Kidney tubule cell (primary cell): Measurements from ENCODE around the gene C14orf93.
A peak's percentile ranks its signal among the peaks of the same experiment; 100 is the strongest.

Experiments
- DNase-seq: peaks from one replicate; pipeline ENCODE4 v3.0.0-alpha.2; 2018; ENCODE audit warnings: low spot score

Gene C14orf93

DNA sequence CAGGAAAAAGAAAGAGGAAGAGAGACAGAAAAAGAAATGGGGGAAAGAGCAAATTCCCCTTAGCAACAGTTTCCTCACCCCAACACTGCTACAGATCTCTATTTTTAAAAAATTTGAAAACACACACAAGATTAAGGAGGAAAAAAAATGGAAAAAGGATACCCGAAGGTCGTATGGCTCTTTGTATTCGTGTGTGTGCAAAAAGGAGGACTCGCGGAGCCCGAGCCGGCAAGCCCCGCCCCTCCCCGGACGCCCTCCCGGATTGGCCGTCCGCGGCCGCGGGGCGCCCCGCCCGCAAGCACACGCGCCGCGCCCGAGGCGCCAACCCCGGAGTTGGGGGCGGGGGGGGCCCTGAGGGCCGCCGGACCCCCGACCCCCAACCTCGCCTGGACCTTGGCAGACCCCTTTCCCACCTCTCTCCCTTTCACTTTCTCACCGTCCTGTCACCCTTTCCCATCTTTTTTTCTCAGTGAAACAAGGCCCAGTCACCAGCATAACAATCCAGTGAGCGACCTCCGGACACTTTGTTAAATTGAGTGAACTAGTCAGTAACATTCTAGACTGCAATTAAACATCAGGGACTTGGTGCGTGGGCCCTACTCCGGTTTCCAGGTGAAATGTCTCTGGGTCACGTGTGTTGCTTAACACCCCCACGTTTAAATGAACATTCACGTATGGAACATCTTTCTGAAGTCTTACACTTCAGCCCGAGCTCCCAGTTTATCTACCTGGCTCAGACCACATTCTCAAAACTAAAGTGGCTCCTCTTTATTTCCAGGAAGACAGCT, at the start of gene C14orf93:
C14orf93 (minus strand) TSS at position 205 of the 788 bp plus-strand sequence. CDS start 11,120 bp downstream, outside the sequence.
- DNase-seq: peak; percentile 74

GRCh38 chr14:23058654-23059504, 48.9 kb upstream of the C14orf93 start:
- no peak for DNase-seq

DNA sequence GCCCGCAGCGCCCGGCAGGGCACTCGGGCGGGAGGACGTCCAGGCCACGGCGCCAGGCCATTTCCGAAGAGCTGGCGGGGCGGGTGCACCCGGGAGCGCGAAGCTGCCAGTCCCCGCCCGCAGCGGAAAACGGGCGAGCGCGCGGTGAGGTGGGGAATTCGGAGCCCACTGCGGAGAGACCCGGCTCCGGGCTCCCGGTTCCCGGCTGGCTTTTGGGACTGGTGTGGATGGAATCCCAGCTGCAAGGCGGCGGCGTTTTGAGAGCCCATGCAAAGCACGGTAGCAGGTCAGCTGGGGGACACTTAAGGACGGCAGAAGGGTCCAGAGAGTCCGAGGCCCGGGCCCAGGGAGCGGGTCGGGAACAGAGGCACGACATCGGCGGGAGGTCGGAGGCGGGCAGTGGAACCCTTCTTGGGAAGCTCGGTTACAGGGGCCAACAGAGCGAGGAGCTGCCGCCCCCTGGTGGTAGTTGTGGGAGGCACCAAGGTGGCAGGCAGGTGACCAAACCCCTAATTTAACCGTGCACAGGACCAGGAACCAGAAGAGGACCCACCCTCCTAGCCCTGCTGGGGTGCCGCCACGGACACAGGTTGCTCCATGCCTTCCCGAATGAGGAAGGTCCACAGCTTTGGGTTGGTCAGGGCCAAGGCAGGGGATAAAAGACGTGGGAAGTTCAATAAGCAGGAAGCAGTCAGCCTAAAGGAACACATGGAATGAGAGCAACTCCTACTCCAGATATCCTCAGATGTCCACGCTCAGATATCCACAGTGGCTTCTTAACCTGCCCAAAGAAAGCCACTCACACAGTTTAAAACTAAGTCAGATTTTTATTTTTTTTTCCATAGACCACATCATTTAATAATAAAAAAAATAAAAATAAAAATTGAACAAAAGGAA, 48.1 kb upstream of the C14orf93 start:
- peak; percentile 87 for DNase-seq

GRCh38 chr14:23056956-23057756, 47.2 kb upstream of the C14orf93 start, which contains the start of gene CDH24:
TSS of gene CDH24 (minus strand) at chr14:23057520. CDS start at chr14:23055733, 1,787 bp downstream.
- DNase-seq: peak; percentile 62

GRCh38 chr14:23056145-23056955, 46.4 kb upstream of the C14orf93 start:
- peak; percentile 77 for DNase-seq

- peak; percentile 45 for DNase-seq
Measured at GRCh38 chr14:23055621-23056144, 45.7 kb upstream of the C14orf93 start.

DNA sequence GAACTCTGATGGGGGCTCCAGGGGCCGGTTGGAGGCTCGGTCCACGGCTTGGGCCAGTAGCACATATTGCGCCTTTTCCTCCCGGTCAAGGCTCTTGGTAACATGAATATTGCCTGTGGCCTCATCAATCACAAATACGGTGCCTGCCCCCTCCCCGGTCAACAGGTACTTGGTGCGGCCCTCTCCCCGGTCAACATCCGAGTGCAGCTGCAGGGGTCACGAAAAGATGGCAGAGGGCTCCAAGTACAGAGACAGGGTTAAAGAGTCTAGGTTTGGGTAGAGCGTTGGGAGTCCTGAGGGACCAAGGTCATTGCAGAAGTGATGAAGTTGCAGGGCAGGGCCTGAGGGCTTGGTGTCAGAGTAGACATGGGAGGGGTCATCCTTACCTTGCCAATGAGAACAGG, 45.2 kb upstream of the C14orf93 start:
- DNase-seq: no peak

DNA sequence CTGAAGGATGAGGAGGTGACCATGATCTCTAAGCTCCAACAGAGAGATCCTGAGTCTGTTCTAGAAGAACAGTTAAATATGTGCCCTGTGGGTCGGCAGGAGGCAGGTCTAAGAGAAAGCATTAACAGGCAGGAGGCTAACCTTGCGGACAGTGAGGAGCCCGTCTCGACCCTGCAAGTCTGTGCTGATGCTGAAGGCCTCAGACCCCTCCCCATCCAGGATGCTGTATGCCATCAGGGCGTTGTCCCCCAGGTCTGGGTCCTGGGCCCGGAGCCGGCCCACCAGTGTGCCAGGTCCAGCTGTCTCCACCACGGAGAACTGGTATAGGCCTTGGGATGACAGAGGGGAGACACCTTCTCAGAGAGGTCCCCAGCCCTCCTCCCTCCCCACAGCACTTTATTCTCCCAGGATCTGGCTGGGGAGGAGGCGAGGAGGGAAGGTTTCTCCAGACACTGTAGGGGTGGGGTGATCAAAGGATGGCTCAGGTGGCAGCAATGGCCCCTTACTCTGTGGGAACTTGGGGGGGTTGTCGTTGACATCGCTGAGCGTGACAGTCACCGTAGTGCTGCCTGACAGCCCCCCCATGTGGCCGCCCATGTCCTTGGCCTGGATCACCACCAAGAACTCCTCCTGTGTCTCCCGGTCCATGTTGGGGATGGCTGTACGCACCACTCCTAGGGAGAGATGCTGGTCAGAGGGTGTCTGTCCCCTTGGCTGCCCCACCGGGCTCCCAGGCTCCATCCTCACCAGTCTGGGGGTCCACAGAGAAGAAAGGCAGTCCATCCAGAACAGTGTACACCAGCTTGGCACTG, 44.3 kb upstream of the C14orf93 start:
- DNase-seq: no peak

GRCh38 chr14:23053426-23053825, 43.5 kb upstream of the C14orf93 start:
- no peak for DNase-seq

GRCh38 chr14:23052671-23053070, 42.7 kb upstream of the C14orf93 start:
- DNase-seq: no peak

GRCh38 chr14:23052182-23052623, 42.3 kb upstream of the C14orf93 start:
- no peak for DNase-seq

- no peak for DNase-seq
Measured at GRCh38 chr14:23051141-23052057, 41.5 kb upstream of the C14orf93 start.

GRCh38 chr14:23049011-23049410, 39.1 kb upstream of the C14orf93 start:
- no peak for DNase-seq

DNA sequence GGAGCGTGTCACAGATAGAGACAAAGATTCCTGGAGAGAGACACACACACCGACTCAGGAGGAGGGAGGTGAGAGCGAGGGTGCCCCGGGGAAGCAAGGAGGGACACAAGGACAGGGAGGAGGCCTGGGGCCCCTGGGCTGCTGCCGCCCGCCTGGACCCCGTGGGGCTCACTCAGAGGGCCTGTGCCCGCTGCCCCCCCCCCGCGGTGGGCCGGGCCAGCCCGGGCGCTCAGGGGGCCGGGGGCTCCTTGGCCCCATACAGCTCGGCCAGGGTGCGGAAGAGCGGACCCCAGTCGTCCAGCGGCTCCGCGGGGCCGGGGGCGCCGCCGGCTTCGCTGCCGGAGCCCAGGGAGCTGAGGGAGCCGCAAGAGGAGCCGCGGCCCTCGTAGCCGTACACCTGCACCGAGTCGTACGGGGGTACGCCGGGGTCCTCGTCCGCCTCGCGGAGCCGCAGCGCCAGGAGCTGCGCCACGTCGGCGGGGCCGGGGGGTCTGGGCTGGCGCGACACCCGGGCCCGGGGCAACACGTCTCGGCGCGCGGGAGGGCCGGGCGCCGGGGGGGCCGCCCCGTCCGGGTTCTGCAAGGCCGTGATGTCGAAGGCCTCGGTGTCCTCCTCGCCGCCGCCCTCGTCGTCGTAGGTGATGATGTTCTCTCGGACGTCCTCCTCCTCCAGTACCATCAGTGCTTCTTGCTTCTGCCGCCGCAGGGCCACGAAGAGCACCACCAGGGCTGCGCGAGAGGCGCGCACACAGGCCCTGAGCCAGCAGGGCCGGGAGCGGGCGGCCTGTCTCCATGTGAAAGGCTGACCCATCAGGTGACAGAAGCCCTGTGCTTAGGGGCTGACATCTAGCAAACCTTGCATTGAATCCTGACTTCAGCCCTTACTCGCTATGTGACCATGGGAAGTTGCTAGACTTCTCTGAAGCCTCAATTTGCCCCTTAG, 38.1 kb upstream of the C14orf93 start:
- DNase-seq: no peak

DNA sequence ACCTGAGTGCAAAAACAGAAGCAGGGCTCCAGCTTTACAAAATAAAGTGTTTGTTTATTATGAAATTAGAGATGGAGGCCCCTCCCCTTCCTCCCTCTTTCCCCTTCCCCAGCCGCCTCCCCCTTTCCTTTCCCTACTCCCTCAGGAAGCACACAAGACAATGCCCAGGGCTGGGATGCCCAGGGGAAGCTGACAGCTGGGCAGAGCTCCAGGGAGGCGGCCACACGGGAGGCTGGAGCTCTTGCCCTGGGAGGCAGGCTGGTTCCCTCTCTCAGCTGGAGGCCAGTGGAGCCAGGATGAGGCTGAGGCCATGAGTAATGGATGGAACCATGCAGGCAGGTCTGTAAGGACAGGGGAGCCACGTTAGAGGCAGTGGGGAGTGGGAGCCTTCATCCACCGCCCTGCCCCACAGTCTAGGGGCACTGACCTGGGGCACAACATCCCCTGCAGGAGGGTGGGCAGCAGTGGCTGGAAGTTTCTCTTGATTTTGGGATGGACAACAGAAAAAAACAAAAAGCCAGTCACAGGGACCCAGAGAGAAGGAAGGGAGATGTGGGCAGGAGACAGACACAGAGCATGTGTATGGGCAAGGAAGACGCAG, 37.2 kb upstream of the C14orf93 start:
- DNase-seq: no peak
